Superior temporal gyrus (tissue), 1 donor: Measurements from ENCODE around the gene C5orf46.
A peak's percentile ranks its signal among the peaks of the same experiment; 100 is the strongest.
"Not testable (repeated sequence)": the region's sequence is repeated elsewhere in the genome, so short reads cannot be mapped to it uniquely, and the experiment has no call there.

Experiments
- DNase-seq: peaks from one replicate; pipeline ENCODE4 v3.0.0-alpha.2; 2016; ENCODE audit errors: extremely low spot score

C5orf46 gene

GRCh38 chr5:147906326-147907095, at the start of gene C5orf46:
C5orf46 (minus strand) TSS chr5:147906538; CDS start chr5:147906501, 37 bp downstream.
- no peak for DNase-seq

GRCh38 chr5:147954971-147955370, 48.6 kb upstream of the C5orf46 start:
- no peak for DNase-seq

GRCh38 chr5:147949711-147950573, 43.6 kb upstream of the C5orf46 start:
- peak; percentile 82 for DNase-seq

- DNase-seq, result not testable (repeated sequence)
Measured at GRCh38 chr5:147946658-147947274, 40.4 kb upstream of the C5orf46 start.

- no peak for DNase-seq
Measured at GRCh38 chr5:147939431-147940114, 33.2 kb upstream of the C5orf46 start.

GRCh38 chr5:147935032-147935431, 28.7 kb upstream of the C5orf46 start:
- DNase-seq, result peak; percentile 69

- no peak for DNase-seq
Measured at GRCh38 chr5:147930769-147931168, 24.4 kb upstream of the C5orf46 start.

GRCh38 chr5:147927901-147928300, 21.6 kb upstream of the C5orf46 start:
- no peak for DNase-seq

GRCh38 chr5:147925020-147925419, 18.7 kb upstream of the C5orf46 start:
- no peak for DNase-seq

GRCh38 chr5:147921136-147921535, 14.8 kb upstream of the C5orf46 start:
- DNase-seq, result no peak

- DNase-seq, result no peak
Measured at GRCh38 chr5:147920420-147921030, 14.2 kb upstream of the C5orf46 start.

- DNase-seq, result no peak
Measured at GRCh38 chr5:147918899-147919298, 12.6 kb upstream of the C5orf46 start.

- no peak for DNase-seq
Measured at GRCh38 chr5:147918101-147918685, 11.9 kb upstream of the C5orf46 start.

GRCh38 chr5:147913786-147914185, 7.4 kb upstream of the C5orf46 start:
- DNase-seq, result no peak

GRCh38 chr5:147912011-147912410, 5.7 kb upstream of the C5orf46 start:
- DNase-seq, result no peak

GRCh38 chr5:147911427-147911826, 5.1 kb upstream of the C5orf46 start:
- DNase-seq, result peak; percentile 53

GRCh38 chr5:147904110-147904509, 2.2 kb downstream of the C5orf46 start:
- no peak for DNase-seq

GRCh38 chr5:147902609-147903115, 3.7 kb downstream of the C5orf46 start:
- no peak for DNase-seq

GRCh38 chr5:147901599-147902039, 4.7 kb downstream of the C5orf46 start:
- no peak for DNase-seq

- DNase-seq, result no peak
Measured at GRCh38 chr5:147898875-147899401, 7.4 kb downstream of the C5orf46 start.
